Measurements from ENCODE around the gene SLC51B. TPM values are rescaled to one million over a fixed set of nuclear protein-coding genes. Genes with fewer than 3 reads are reported as not detected.

The SLC51B gene
- total RNA-seq, 1 experiment from 2014 or later: not detected

DNA sequence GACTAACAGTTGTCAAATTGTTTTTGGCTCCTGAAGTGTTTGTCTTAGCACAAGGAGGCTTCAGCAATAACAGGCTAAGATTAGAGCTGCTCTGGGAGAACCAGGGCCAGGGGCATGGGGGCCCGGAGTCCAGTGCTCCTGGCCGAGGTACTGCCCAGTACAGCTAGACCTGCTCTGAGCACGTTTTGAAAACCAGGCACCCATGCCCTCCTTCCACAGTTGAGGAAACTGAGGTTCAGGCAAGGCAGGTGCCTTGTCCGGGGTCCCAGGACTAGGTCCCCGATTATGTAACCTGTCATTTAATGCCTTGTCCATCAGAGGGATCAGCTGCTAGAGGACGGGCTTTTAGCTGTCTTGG lies 50.5 kb downstream of the SLC51B start:
- H3K27ac ChIP-seq (ENCODE audit: low read depth, low read length): no peak overlapping the region
- H3K9me2 ChIP-seq (ENCODE audit: insufficient read depth): no peaks in the 10 kb centered on the region
- H3K4me3 ChIP-seq (replicated peaks in 1 of 2; ENCODE audit: low read depth in 1 of 2, low read length in 2 of 2): no peak overlapping the region
- POLR2A ChIA-PET: no interaction called here
- no peak overlapping the region for H3K9ac ChIP-seq (ENCODE audit: low read length)
- no peak for ATAC-seq
- no peaks in the 10 kb centered on the region for H3K27me3 ChIP-seq (ENCODE audit: insufficient read depth, low read length)
- CTCF ChIA-PET: interaction anchor here (1.0 to 1.1 kb wide), 2 partner anchors 9 to 40 kb away, joined by 3 to 4 read pairs; no protein-coding TSS in a partner anchor
- H4K20me1 ChIP-seq (ENCODE audit: insufficient read depth): no peaks in the 10 kb centered on the region
- no TSS peak for BruUV-seq (replicated peaks)
- H2AFZ ChIP-seq (ENCODE audit: low read depth, low read length, poor library complexity, severe bottlenecking): no peak overlapping the region
- RAD21 ChIA-PET (ENCODE audit: low non-redundant PET in 1 of 2, low total read pairs in 2 of 2, uncharacterized antibody in 2 of 2, unreplicated experiment in 2 of 2): no interaction called here
- TF ChIP-seq CEBPB (IDR thresholded peaks at IDR 0.05; ENCODE audit: low read depth) (no peak), ZNF274 (IDR thresholded peaks at IDR 0.05; ENCODE audit: low read depth, low read length) (no peak), SP1 (IDR thresholded peaks at IDR 0.05; ENCODE audit: low read depth) (no peak), CBX3 (IDR thresholded peaks at IDR 0.05; ENCODE audit: low read depth) (no peak), RAD21 (IDR thresholded peaks at IDR 0.05; ENCODE audit: low read depth) (no peak), EGR1 (IDR thresholded peaks at IDR 0.05; ENCODE audit: low read depth) (no peak), ELF1 (IDR thresholded peaks at IDR 0.05; ENCODE audit: borderline replicate concordance, low read depth) (no peak), ZFX (IDR thresholded peaks at IDR 0.05) (no peak)
- H3K4me2 ChIP-seq (ENCODE audit: low read length): no peak overlapping the region
- no peaks in the 10 kb centered on the region for H3K79me2 ChIP-seq (ENCODE audit: insufficient read depth, low read length)
- intact Hi-C loops (cut with micrococcal nuclease): no loop called here
- no peaks in the 10 kb centered on the region for H3K9me3 ChIP-seq (ENCODE audit: control insufficient read depth in 1 of 2, insufficient read depth in 1 of 2, low read depth in 1 of 2, low read length in 2 of 2)
- peaks cover 6% of the 10 kb centered on the region in 2 experiments; a peak in 3 of 4 replicates for H3K36me3 ChIP-seq (ENCODE audit: control insufficient read depth in 1 of 2, insufficient read depth in 2 of 2, low read length in 2 of 2)
- H3K4me1 ChIP-seq (ENCODE audit: control insufficient read depth in 1 of 2, insufficient read depth in 2 of 2, low read length in 2 of 2): no peaks in the 10 kb centered on the region
- no peak for DNase-seq (ENCODE audit: low read depth, low spot score)

DNA sequence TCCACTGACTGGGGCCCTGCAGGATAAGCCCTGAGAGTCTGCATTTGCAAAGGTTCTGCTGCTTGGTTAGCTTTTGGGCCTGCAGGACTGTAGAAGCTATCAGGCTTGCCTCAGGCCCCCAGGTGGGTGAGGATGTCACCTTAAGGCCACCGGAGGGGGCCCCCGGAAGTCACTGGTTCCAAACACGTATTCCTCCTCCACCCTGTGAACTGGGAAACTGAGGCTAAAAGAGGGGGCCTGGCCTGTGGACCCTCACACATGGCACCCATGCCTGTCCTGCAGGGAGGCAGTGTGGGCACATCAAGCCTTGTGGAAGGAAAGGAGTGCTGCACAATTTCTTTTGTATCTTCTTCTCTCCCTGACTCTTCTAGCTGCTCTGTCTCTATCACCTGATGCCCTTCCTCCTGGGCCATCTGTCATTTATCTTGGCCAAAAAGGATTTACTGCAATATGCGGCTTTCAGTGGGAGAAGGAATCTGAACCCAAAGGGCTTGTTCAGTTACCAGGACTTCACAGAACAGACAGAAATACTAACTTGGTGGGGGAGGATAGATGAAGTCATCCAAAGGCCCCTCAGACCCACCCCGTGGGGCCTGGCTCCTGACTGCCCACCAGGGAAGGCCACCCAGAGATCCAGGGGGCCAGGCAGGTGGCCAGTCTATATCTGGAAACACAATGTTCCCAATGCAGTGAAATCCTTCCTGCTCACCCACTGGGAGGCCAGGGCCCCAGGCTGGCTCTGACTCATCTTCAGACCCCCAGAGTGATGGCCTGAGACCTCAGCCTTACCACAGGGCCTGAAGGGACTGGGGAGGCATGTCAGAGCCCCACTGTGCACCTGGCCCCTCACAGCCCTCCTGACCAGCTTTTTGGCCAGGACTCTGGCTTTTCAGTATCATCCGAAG lies 51.5 kb downstream of the SLC51B start:
- POLR2A ChIA-PET: no interaction called here
- peaks cover 6% of the 10 kb centered on the region in 2 experiments; a peak in 3 of 4 replicates for H3K36me3 ChIP-seq (ENCODE audit: control insufficient read depth in 1 of 2, insufficient read depth in 2 of 2, low read length in 2 of 2)
- H3K9me3 ChIP-seq (ENCODE audit: control insufficient read depth in 1 of 2, insufficient read depth in 1 of 2, low read depth in 1 of 2, low read length in 2 of 2): no peaks in the 10 kb centered on the region
- no peak overlapping the region for H3K27ac ChIP-seq (ENCODE audit: low read depth, low read length)
- CTCF ChIA-PET: no interaction called here
- intact Hi-C loops (cut with micrococcal nuclease): no loop called here
- H3K9me2 ChIP-seq (ENCODE audit: insufficient read depth): no peaks in the 10 kb centered on the region
- TF ChIP-seq TCF7L2 (IDR thresholded peaks at IDR 0.05; ENCODE audit: borderline replicate concordance, extremely low read depth, insufficient read depth, insufficient read length) (no peak), CEBPB (IDR thresholded peaks at IDR 0.05; ENCODE audit: low read depth) (no peak), EGR1 (IDR thresholded peaks at IDR 0.05; ENCODE audit: low read depth) (no peak), EZH2phosphoT487 (IDR thresholded peaks at IDR 0.05; ENCODE audit: borderline replicate concordance) (no peak), EZH2 (IDR thresholded peaks at IDR 0.05) (no peak), FOSL1 (IDR thresholded peaks at IDR 0.05; ENCODE audit: low read depth) (no peak), SIN3A (IDR thresholded peaks at IDR 0.05; ENCODE audit: low read depth) (no peak), SP1 (IDR thresholded peaks at IDR 0.05; ENCODE audit: low read depth) (no peak), POLR2AphosphoS5 (IDR thresholded peaks at IDR 0.05; ENCODE audit: low read depth, low read length) (no peak), ZNF274 (IDR thresholded peaks at IDR 0.05; ENCODE audit: low read depth, low read length) (no peak), RAD21 (IDR thresholded peaks at IDR 0.05; ENCODE audit: low read depth) (no peak), ZFX (IDR thresholded peaks at IDR 0.05) (no peak)
- TF ChIP-seq, protein P1, sequence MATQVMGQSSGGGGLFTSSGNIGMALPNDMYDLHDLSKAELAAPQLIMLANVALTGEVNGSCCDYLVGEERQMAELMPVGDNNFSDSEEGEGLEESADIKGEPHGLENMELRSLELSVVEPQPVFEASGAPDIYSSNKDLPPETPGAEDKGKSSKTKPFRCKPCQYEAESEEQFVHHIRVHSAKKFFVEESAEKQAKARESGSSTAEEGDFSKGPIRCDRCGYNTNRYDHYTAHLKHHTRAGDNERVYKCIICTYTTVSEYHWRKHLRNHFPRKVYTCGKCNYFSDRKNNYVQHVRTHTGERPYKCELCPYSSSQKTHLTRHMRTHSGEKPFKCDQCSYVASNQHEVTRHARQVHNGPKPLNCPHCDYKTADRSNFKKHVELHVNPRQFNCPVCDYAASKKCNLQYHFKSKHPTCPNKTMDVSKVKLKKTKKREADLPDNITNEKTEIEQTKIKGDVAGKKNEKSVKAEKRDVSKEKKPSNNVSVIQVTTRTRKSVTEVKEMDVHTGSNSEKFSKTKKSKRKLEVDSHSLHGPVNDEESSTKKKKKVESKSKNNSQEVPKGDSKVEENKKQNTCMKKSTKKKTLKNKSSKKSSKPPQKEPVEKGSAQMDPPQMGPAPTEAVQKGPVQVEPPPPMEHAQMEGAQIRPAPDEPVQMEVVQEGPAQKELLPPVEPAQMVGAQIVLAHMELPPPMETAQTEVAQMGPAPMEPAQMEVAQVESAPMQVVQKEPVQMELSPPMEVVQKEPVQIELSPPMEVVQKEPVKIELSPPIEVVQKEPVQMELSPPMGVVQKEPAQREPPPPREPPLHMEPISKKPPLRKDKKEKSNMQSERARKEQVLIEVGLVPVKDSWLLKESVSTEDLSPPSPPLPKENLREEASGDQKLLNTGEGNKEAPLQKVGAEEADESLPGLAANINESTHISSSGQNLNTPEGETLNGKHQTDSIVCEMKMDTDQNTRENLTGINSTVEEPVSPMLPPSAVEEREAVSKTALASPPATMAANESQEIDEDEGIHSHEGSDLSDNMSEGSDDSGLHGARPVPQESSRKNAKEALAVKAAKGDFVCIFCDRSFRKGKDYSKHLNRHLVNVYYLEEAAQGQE (IDR thresholded peaks at IDR 0.05; ENCODE audit: low read depth): no peak
- TF ChIP-seq, protein P2, sequence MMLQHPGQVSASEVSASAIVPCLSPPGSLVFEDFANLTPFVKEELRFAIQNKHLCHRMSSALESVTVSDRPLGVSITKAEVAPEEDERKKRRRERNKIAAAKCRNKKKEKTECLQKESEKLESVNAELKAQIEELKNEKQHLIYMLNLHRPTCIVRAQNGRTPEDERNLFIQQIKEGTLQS (IDR thresholded peaks at IDR 0.05): no peak
- no peaks in the 10 kb centered on the region for H4K20me1 ChIP-seq (ENCODE audit: insufficient read depth)
- H3K79me2 ChIP-seq (ENCODE audit: insufficient read depth, low read length): no peaks in the 10 kb centered on the region
- RAD21 ChIA-PET (ENCODE audit: low non-redundant PET in 1 of 2, low total read pairs in 2 of 2, uncharacterized antibody in 2 of 2, unreplicated experiment in 2 of 2): no interaction called here
- H3K4me3 ChIP-seq (replicated peaks in 1 of 2; ENCODE audit: low read depth in 1 of 2, low read length in 2 of 2): no peak overlapping the region
- no peak overlapping the region for H2AFZ ChIP-seq (ENCODE audit: low read depth, low read length, poor library complexity, severe bottlenecking)
- no peaks in the 10 kb centered on the region for H3K4me1 ChIP-seq (ENCODE audit: control insufficient read depth in 1 of 2, insufficient read depth in 2 of 2, low read length in 2 of 2)
- no peaks in the 10 kb centered on the region for H3K27me3 ChIP-seq (ENCODE audit: insufficient read depth, low read length)
- BruUV-seq (replicated peaks): no TSS peak
- DNase-seq (ENCODE audit: low read depth, low spot score) (no peak), ATAC-seq (no peak)
- H3K9ac ChIP-seq (ENCODE audit: low read length): no peak overlapping the region
- H3K4me2 ChIP-seq (ENCODE audit: low read length): no peak overlapping the region

All from HCT116 (cell line).